Measurements from ENCODE around the gene BANP.
"Not testable (repeated sequence)": the region's sequence is repeated elsewhere in the genome, so short reads cannot be mapped to it uniquely, and the experiment has no call there.

Gene BANP

DNA sequence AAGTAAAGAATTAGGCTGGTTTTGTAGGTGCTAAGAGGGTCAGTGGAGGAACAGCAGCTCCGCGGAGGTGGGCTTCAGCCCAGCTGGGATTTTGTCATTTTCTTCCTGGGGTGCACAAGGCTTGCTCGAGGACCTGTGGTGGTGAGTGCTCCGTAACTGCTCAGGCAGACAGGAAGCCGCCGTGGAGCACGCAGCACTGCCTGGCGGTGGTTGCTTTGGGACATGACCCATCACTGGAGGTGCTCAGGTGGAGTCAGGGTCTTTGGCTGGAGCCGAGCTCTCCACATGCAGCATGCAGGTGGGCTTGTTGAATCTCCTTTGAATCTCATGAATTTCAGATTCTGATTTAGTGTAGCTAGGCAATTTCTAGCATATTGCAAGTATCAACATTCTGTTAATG lies 79.7 kb downstream of the BANP start:
- not testable (repeated sequence) for DNase-seq (ENCODE audit: low read depth in 2 of 2)

DNA sequence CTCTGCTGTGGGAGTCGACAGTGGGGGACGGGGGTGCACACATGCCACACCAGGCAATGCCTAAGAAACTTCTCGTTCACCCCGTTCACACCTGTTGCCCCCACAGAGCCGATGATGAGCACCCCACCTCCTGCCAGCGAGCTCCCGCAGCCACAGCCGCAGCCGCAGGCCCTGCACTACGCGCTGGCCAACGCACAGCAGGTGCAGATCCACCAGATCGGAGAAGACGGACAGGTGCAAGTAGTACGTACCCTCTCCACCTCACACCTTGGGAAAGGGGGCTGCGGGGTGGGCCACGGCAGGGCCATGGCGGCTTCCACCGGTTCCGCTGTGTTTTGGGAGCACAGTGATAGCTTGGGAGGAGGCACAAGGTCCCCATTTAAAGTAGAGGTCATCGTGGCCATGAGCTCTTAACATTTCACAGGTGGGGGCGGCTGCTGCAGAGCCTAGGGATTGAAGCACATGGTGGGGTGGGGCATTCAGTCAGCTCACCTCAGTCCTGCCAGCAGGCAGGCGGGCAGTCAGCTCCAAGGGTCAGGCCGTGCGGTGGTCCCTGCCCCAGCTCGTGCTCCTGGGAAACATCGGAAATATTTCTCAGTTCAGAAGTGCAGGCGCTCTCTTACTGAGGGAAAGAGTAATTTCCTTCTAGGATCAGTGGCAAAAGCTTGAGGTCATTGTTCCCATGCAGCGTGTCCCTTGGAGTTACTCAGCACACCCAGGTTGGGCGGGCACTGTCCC lies 81.9 kb downstream of the BANP start:
- DNase-seq (ENCODE audit: low read depth in 2 of 2): not testable (repeated sequence)

DNA sequence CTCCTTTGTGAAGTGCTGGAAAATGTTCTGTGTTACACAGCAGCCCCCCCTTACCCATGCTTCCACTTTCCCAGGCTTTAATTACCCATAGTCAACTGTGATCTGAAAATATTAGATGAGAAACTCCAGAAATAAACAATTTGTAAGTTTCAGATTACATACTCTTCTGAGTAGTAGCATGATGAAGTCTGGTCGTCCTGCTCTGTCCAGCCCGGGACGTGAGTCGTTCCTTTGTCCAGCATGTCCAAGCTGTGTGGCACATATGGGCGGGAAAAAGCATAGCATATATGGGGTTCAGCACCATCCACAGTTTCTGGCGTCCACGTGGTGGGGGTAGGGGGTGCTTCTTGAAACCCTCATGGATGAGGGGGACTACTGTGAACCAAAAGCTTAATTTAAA lies 83.5 kb downstream of the BANP start:
- DNase-seq (ENCODE audit: low read depth in 2 of 2): no peak

DNA sequence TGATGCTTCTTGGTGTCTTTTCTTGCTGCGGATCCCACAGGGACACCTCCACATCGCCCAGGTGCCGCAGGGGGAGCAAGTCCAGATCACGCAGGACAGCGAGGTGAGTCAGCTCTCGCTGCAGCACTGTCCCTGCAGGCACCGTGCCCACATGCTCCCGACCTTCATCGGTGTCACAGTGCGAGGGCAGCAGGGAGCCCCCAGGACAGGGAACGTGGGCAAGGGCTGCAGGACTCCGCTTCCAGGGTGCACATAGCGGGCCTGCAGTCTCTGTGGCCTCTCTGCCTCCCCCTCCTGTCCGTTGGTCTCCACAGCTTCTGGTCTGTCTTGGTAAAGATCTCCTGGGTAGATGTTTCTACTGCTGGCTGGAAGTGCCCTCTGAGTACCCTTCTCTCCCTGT lies 84.1 kb downstream of the BANP start:
- no peak for DNase-seq (ENCODE audit: low read depth in 2 of 2)

DNA sequence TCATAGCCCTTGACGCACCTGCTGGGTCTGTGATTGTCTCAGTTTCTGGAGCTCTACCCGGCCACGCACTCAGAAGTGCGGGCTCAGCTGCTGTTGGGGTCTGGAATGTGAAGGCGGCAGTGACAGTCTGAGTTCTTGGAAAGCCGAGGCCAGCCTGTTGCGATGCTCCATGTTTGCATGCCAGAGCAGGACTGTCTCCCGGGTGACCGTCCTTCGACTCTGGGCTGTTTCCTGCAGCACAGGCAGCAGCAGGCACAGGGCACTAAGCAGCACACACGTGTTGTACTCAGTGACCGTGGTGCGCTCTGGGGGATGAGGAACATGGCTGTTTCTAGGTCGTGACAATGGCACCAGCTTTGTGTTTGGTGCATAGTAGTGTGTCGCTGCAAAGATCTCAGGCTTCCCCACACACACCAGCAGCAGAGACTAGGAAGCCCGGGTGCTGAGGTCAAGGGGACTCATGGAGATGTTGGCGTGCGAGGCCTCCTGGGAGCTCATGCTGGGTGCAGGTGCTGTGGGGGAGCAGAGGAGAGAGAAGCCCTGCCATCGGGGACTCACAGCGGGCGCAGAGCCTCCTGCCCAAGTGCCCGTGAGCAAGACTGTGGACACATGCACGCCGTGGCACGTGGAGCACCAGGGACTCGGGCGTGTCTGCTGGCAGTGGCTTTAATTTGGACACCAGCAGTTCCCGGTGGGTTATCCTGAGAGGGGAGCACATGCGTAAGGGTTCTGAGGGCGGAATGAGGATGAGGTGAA lies 84.8 kb downstream of the BANP start:
- DNase-seq (ENCODE audit: low read depth in 2 of 2): not testable (repeated sequence)

DNA sequence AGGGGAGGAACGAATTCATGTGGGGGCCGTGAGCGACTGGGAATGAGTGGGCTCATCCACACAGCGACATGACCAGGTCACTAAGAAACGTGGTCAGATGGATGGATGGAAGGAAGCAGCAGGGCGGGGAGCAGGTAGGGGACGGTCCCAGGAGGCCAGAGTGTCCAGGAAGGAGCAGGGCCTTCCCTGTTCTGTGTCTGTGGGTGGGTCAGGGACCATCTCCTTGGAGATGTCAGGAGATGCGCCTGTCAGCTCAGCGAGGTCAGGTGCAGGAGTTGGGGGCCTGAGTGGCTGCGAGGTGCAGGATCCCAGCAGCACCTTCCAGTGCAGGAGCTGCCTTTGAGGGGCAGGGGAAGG lies 85.4 kb downstream of the BANP start:
- not testable (repeated sequence) for DNase-seq (ENCODE audit: low read depth in 2 of 2)

DNA sequence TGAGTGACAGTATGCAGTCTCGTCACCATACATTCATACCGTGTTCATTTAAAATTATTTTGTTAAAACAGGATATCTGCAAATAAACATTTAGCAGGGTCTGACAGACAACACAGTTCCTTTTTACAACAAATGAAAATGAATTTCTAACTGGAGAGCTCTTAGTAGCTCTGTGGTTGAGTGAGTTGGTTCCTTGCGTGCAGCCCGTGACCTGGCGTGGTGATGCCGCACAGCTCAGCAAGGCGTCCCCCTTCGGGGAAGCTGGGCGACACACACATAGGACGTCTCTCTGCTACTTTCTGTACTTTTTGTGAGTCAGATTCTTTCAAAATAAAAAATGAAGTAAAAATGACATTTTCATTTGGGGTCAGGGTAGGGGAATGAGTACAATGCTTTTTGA lies 86.1 kb downstream of the BANP start:
- DNase-seq (ENCODE audit: low read depth in 2 of 2): not testable (repeated sequence)

DNA sequence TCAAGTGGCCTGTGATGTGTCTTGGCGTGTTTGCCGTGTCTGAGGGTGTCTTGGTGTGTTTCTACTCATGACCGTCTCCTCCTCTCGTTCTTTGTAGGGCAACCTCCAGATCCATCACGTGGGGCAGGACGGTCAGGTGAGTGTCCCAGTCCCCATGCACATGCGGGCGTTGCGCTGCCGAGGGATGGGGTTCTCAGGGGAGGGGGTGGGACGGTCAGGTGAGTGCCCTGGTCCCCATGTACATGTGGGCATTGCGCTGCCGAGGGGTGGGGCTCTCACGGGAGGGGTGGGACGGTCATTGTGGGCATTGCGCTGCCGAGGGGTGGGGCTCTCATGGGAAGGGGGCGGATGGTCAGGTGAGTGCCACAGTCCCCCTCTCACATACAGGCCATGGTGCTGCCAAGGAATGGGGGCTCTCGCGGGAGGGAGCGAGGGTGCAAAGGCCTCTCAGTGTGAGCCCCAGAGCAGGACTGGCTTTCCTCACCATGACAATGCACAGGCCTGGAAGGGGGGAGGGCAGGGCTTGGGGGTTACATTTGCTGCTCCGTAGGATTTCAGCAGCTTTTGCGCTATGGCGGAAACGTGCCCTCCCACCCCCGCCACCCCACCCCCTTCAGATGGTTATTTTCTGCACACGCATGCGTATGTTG lies 86.8 kb downstream of the BANP start:
- not testable (repeated sequence) for DNase-seq (ENCODE audit: low read depth in 2 of 2)

DNA sequence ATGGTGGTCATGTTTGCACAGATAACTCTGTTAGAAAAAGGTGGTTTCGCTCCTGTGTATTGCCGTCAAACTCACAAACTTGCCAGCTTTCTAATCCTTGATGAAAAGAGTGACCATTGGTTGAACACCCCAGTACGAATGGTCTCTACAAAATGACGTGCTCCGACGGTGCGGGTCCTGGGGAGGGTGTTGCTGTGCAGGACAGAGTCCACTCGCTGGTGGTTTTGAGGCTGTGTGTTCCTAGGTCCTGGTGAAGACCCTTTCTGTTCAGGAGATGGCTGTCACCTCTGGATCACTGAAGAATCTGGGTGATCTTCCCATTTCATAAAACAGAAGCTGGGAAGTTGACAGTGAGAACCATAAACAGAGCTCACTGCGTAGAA lies 87.3 kb downstream of the BANP start:
- DNase-seq (ENCODE audit: low read depth in 2 of 2): not testable (repeated sequence)

DNA sequence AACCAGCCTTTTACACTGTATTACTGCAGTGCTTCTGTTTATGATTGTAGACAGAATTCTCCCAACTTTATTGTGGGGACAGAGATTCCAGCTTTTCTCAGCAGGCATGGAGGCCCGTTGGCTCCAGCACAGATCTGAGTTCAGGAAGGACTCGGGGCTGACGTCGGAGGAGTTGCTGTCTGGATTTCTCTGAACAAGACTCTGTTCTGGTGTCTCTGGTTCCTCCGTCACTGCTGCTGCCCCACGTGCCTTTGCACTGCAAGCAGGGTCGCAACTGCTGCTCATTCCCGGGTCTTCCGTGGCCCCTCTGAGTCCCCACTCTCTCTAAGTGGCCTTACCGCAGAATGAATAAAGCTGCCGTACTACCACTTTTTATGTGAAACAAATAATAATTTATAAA lies 88.4 kb downstream of the BANP start:
- no peak for DNase-seq (ENCODE audit: low read depth in 2 of 2)

DNA sequence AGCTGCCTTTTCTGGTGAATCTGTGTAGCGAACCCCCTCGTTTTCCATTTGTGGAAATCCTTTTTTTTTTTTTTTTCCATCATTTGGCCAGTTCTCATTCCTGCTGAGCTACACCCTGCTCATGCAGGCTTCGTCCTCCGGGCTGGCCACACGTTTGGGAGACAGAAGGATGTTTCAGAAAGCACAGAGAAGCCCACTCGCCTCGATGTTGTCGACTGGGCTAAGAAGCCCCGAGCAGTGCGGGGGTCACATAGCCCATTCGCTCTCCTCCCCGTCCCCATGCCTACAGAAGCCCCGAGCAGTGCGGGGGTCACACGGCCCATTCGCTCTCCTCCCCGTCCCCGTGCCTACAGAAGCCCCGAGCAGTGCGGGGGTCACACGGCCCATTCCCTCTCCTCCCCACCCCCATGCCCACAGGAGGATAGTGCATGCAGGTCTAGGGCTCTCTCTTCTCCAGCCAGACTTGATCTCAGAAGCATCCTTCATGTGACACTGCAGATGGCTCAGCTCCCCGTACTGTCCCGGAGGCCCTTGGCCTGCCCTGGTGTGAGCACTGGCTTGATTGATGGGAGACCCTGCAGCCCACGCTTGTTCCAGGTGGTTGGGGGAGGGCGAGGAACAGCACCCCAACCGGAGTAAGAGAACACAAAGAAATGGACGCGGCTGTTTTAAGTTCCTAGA lies 89.1 kb downstream of the BANP start:
- DNase-seq (ENCODE audit: low read depth in 2 of 2): not testable (repeated sequence)

DNA sequence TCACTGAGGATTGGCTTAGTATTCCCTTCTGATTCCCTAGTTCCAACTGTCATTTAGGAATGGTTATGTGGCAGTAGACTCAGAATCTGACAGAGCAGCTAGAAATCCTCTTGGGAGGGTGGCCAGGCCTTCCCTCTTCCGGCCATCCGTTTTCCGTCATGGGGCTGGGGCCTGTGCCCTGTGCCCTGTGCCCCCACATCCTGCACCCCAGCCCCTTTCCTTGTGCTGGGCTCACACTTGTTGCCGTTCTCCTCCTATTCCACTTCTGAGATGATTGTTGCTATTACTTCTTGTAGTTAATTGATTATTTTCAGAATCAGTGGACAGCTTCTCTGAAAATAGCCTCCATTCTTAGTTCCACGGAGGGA lies 89.6 kb downstream of the BANP start:
- not testable (repeated sequence) for DNase-seq (ENCODE audit: low read depth in 2 of 2)

DNA sequence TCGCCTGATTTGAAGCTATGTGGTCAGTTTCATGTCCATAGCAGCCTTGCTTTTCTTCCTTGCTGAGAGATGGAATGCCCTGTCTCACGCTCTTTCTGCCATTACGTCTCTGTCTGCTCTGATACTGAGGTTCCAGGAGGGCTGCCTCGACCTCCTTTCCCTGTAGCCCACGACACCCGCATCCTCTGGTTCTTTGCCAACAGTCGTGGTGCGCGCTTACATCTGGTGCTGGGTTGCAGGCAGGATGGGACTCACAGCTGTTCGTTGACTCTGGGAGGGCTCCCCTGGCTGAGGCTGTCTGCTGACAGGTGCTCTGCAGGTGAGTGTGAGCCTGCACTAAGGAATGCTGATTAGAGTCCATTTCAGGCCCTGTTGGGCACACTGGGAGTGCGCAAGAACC lies 90.3 kb downstream of the BANP start:
- not testable (repeated sequence) for DNase-seq (ENCODE audit: low read depth in 2 of 2)

DNA sequence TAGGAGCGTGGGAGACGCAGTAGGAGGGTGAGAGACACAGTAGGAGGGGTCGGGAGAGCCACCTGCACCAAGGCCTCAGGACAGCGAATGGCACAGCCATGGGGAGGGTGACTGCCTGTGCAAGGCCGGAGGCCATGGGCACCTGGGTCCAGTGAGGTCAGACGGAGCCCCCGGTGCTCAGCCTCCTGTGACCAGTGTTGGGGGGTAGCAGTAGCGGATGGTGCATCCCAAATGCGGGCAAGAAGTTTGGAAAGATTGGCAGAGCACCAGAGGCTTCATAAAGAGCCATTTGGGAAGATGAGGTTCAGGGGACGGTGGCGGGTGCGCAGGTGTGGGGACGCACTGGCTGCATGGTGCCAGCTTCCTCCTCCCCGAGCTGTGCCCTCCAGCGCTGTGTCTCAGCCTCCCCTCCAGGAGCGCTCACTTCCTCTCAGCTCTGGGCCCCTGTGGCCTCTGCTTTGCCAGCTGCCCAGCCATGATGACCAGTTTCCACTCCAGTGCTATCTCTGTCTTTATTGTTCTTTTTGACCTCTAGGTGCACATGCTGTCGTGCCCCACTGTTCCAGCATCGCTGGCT lies 90.8 kb downstream of the BANP start:
- DNase-seq (ENCODE audit: low read depth in 2 of 2): not testable (repeated sequence)

DNA sequence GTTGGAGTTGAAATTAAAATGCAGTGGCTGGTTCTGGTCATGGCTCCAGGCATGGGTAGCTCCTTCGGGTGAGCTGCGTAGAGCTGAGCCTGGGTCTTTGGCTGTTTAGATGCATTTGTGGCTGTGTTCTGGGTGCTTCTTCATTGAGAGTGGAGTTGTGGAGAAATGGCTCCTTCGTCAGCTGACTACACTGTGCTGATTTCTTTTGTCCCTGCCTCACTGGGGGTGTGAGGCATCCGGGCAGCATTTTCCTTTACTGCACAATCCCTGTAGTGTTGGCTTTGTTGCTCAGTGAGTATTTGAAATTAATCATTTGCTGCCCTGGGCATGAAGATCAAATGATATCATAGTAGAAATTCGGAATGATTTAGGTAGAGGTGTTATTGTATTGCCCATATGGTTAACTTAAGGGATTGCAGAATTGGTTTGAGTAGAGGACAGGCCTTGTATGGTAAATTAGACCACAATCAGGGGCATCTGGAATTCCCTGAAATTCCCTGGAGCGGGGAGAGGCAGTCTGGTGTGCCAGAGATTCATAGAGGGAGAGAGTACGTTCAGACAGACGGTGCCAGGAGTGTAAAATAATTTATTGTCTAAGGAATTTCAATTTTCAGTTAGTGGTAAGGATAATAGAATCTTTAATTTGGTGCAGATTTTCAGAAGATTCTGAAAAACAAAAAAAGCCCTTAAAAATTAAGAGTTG lies 92.1 kb downstream of the BANP start:
- not testable (repeated sequence) for DNase-seq (ENCODE audit: low read depth in 2 of 2)

DNA sequence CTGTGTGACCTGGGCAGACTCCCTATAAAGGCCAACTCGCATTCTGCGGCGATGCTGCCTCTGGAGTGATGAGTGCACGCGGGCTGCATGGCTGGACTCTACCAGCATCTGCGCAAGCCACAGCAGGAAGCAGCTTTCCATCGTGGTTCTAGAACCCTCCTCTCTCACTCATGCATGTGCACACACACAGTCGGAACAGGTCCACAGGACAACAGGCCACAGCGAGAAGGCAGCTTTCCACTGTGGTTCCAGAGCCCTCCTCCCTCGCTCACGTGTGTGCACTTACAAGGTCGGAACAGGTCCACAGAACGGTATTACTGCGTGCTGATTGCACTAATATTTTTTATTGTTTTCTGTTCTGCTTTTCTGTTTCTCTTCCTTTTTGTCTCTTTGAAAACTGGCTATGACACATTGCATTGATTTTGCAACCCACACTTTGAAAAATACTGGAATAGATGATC lies 92.9 kb downstream of the BANP start:
- DNase-seq (ENCODE audit: low read depth in 2 of 2): not testable (repeated sequence)

DNA sequence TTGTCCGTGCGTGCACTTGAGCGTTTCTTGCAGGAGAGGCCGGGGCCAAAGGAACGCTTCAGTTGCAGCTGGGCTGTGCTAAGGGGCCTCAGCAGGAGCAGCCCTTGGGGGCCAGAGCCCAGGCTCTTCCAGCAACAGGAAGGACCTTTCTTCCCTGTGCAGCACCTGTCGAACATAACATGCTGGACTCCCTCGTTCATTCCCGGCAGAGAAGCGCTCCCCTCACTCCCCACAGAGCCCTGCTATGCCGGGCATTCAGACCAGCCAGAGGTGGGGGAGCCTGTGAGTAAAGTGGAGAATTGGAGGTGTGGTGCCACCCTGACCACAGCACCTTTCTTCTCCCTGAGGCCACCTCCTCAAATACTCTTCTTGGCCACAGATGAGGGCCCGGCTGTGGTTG lies 94.1 kb downstream of the BANP start:
- not testable (repeated sequence) for DNase-seq (ENCODE audit: low read depth in 2 of 2)

DNA sequence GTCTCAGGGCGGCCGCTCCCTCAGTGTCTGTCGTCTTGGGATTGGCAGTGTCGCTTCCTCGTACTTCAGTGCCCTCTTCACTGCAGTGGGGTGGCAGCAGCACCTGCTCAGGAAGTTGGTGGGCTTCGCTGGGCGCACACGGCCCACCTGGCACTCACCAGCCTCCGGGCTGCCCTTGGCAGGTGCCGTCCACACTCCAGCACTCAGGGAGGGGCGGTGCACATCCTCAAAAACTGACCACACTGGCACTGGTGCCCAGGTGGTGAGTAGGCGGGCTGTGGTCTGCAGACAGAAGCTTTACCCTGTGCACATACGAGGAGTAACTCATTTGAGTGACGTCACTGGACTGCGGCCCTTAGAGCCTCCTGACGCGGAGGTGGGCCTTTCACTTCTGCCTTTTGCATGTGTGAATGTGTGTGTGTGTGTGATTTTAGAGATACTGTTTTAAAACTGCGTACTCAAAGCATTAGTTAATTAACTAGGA lies 94.6 kb downstream of the BANP start:
- no peak for DNase-seq (ENCODE audit: low read depth in 2 of 2)

DNA sequence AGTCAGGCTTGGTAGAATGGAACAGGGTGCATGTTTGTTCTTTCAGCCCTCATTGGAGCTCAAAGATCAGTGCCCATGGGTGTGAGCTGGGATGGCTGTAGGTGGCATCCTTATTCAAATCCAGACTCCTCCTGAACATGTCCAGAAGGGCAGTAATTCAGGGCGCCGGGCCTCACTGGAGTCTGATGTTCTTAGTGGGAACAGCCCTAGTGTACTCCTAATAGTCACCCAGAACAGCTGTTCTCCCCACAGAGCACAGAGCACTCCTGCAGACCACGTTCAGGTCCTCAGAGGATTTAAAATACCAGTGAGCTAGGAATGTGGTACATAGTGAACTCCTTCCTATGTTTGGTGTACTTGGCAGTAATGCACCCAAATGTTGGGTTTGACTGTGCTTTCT lies 96.2 kb downstream of the BANP start:
- no peak for DNase-seq (ENCODE audit: low read depth in 2 of 2)

DNA sequence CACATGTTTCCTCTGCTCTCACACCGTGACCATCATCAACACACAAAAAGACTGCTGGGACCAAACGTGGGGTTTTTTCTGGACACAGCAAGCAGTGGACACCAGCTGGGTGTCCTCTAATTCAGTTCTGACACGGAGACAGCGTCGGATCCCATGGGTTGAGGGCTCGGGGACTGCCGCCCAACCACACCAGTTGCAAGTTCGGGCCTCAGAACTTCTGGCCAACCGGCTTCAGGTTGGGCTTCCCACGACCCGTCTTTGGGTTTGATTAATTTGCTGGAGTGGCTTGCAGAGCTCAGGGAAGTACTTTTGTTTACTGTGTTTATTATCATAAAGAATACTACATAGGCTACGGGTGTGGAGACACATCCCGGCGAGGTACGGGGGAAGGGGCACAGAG lies 97.8 kb downstream of the BANP start:
- DNase-seq (ENCODE audit: low read depth in 2 of 2): no peak

All from activated CD4-positive, alpha-beta T cell treated with anti-CD3 and anti-CD28 coated beads for 24 hours (primary cell).